ENCODE results near the gene ELK3. TPM values are rescaled to one million over a fixed set of nuclear protein-coding genes. Genes with fewer than 3 reads are reported as not detected.
A peak's percentile ranks its signal among the peaks of the same experiment; 100 is the strongest.

ELK3 gene
- total RNA-seq, 1 donor from 2014 or later = 41.2 TPM

GRCh38 chr12:96248136-96248931 is 54.2 kb downstream of the ELK3 start:
- no peak overlapping the region for H3K27ac ChIP-seq

GRCh38 chr12:96249196-96250118 is 55.3 kb downstream of the ELK3 start:
- Histone ChIP-seq H3K27me3 (no peaks in the 10 kb centered on the region), H3K9me3 (no peaks in the 10 kb centered on the region), H3K4me3 (no peak overlapping the region), H3K4me1 (peaks cover 4% of the 10 kb centered on the region), H3K36me3 (peaks cover 26% of the 10 kb centered on the region), H3K27ac (no peak overlapping the region)
- intact Hi-C loops (cut with DNase I) = no loop called here
- ATAC-seq = peak; percentile 38
- TF ChIP-seq CTCF (IDR thresholded peaks at IDR 0.05) = no peak
- no peak for DNase-seq

More at GRCh38 chr12:96248136-96248931, 54.2 kb downstream of the ELK3 start:
- no peak for TF ChIP-seq CTCF (IDR thresholded peaks at IDR 0.05)
- H3K27me3 ChIP-seq = no peaks in the 10 kb centered on the region
- H3K9me3 ChIP-seq = no peaks in the 10 kb centered on the region
- H3K4me1 ChIP-seq = no peaks in the 10 kb centered on the region
- DNase-seq = no peak
- H3K36me3 ChIP-seq = peaks cover 26% of the 10 kb centered on the region
- no peak for ATAC-seq
- intact Hi-C loops (cut with DNase I) = no loop called here
- no peak overlapping the region for H3K4me3 ChIP-seq

GRCh38 chr12:96250119-96250685 is 56.0 kb downstream of the ELK3 start:
- ATAC-seq = no peak
- H3K36me3 ChIP-seq = peaks cover 26% of the 10 kb centered on the region
- intact Hi-C loops (cut with DNase I) = no loop called here

DNA sequence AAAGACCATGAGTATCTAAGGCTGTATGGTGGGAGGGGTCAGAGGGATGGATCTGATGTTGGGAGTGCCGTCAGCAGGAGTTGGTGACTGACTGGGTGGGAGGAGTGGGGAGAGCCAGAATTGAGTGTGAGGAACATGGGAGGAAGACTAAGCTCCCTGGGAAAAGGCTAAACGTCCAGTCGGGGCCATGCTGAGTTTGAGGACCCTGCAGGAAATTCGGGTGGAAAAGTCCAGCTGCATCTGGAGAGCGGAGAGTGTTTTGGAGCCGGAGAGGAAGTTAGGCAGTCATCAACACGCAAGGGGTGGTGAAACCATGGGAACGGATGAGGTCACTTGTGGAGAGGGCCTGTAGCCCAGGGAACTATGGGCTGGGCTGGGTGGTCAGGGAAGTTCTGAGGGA is 60.9 kb downstream of the ELK3 start:
- peaks cover 13% of the 10 kb centered on the region for H3K4me1 ChIP-seq
- H3K27ac ChIP-seq = peak overlapping the region; percentile 56
- peak; percentile 86 for ATAC-seq
- no peak overlapping the region for H3K4me3 ChIP-seq
- no peaks in the 10 kb centered on the region for H3K9me3 ChIP-seq
- intact Hi-C loops (cut with DNase I) = no loop called here
- no peak for DNase-seq
- H3K36me3 ChIP-seq = no peaks in the 10 kb centered on the region
- TF ChIP-seq CTCF (IDR thresholded peaks at IDR 0.05) = no peak
- H3K27me3 ChIP-seq = no peaks in the 10 kb centered on the region

More at GRCh38 chr12:96250119-96250685, 56.0 kb downstream of the ELK3 start:
- TF ChIP-seq CTCF (IDR thresholded peaks at IDR 0.05) = no peak
- no peak overlapping the region for H3K4me3 ChIP-seq
- H3K9me3 ChIP-seq = no peaks in the 10 kb centered on the region
- no peaks in the 10 kb centered on the region for H3K27me3 ChIP-seq
- H3K27ac ChIP-seq = no peak overlapping the region
- DNase-seq = no peak
- H3K4me1 ChIP-seq = peaks cover 4% of the 10 kb centered on the region

DNA sequence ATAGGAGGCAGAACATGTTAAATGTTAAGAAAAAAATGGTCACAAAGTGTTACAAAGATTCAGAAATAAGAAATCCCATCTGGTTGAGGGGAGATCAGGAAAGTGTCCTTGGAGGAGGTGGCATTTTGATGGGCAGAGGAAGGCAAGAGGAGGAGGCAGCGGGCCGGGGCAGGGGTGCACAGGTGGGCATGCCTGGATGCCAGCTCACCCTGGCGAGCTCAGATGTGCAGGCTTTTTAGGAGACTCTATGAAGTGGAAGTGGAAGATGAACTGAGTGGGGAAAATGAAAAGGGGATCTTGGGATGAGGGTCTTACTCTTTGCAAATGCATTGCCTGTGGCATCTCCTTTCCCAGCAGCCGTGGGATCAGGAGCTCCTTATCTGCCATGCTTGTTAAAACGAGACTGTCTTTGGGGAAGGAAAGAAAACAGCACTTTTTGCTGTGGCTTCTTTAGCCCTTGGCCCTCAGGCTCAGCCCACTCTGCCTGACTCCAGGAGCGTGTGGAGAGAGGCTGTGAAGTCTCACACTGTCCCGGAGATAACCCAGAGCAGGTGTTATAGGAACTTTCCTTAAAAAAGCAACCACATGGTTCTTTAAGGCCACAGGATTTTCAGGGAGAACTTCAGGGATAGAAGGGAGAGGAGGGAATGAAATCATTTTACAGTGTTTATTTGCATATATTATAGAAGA is 62.6 kb downstream of the ELK3 start:
- DNase-seq (no peak), ATAC-seq (no peak)
- no peak for TF ChIP-seq CTCF (IDR thresholded peaks at IDR 0.05)
- Histone ChIP-seq H3K4me3 (no peak overlapping the region), H3K9me3 (no peaks in the 10 kb centered on the region), H3K36me3 (peaks cover 8% of the 10 kb centered on the region), H3K4me1 (peaks cover 13% of the 10 kb centered on the region), H3K27ac (no peak overlapping the region), H3K27me3 (no peaks in the 10 kb centered on the region)
- intact Hi-C loops (cut with DNase I) = no loop called here
